ENCODE results near the gene CLTCL1.

DNA sequence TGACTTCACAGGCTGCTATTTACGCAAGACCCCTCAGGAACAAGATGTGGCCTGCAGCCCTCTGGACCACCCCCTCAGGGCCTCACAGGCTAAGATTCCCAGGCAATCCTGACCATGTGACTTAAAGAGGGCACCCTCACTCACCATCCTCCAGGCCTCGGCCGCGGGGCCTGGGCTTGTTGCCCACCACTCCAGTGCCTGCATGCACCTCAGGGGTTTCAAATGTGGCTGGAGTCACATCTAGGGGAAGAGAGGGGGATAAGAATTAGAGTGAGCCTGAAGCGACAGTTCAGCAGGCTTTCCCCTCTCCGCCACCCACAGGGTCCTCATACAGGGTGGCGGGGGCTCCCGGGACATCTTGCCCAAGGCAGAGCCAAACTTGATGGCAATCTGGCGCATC, 149.1 kb downstream of the CLTCL1 start:
- TF ChIP-seq, protein P1, sequence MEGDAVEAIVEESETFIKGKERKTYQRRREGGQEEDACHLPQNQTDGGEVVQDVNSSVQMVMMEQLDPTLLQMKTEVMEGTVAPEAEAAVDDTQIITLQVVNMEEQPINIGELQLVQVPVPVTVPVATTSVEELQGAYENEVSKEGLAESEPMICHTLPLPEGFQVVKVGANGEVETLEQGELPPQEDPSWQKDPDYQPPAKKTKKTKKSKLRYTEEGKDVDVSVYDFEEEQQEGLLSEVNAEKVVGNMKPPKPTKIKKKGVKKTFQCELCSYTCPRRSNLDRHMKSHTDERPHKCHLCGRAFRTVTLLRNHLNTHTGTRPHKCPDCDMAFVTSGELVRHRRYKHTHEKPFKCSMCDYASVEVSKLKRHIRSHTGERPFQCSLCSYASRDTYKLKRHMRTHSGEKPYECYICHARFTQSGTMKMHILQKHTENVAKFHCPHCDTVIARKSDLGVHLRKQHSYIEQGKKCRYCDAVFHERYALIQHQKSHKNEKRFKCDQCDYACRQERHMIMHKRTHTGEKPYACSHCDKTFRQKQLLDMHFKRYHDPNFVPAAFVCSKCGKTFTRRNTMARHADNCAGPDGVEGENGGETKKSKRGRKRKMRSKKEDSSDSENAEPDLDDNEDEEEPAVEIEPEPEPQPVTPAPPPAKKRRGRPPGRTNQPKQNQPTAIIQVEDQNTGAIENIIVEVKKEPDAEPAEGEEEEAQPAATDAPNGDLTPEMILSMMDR (IDR thresholded peaks at IDR 0.05) = no peak
- TF ChIP-seq POLR2A (IDR thresholded peaks at IDR 0.05) (no peak), EP300 (IDR thresholded peaks at IDR 0.05) (no peak)

Data from ovary (tissue), 3 donors.